Measurements from ENCODE around the gene ADM5. TPM values are rescaled to one million over a fixed set of nuclear protein-coding genes. Genes with fewer than 3 reads are reported as not detected.

The ADM5 gene, protein sequence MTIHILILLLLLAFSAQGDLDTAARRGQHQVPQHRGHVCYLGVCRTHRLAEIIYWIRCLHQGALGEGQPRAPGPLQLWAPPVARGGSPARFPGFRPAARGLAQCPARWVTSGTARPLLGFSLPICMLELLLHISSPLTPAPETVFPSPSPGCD
- total RNA-seq, result 1 to 10 TPM in 7 of 8 experiments, under 1 TPM in 1; 0.66 to 5.2 (median 2.1) TPM

DNA sequence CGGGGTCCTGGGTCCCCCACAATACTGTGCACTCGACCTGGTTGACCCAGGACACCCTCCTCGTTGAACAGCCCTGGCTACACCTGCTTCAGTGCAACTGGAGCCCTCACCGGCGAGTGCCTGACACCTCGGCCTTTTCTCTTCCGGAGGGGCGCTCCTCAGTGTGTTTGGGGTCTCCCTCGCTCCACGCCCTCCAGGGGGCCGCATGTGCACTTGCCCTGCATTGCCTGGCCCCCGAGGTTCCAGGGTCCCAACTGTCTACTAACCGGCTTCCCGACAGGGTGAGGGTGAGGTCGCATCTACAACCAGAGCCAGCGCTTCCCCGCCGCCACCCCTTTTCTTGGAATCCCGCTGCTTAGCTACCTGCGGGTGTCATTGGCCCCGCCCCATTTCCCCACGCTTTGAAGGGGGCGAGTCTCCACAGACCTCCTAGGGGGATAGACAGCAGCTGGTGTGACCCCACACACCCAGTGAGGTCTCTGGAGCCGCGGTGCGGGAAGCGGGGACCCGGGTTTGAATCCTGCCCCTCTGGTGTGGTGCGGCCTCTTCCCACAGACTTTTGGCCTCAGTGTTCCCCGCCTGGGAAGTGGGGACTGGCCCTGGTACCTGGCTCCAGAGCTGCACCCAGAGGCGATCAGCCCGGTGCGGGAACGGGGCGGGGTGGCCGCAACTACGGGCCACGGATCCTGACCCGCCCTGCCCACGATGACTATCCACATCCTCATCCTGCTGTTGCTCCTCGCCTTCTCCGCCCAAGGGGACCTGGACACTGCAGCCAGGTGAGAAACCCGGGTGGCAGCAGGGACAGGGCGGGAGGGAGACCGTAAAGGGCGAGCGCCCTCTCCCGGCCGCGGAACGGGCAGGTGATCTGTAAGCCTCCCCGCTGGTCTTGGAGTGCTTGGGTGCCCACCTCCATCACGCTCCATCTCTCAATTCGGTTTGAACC, at the start of gene ADM5:
Gene ADM5 (plus strand): TSS at position 462 of the 946 bp plus-strand sequence. CDS start 244 bp downstream, at position 706.
- in situ Hi-C loops (cut with MboI; ENCODE audit: low pct_unique_long_range_greater_than_20kb in 2 of 9, low sequenced_read_pairs in 9 of 9, unreplicated experiment in 9 of 9), result no loop called here
- Histone ChIP-seq H3K27ac (peak within 1 kb of the TSS; percentile 92 to 98), H3K4me1 (replicated peaks in 1 of 2) (peaks cover 16 to 20% of the 10 kb centered on the region in 2 donors), H3K4me3 (peak within 1 kb of the TSS; percentile 48 to 55 (median 51))
- peak; percentile 8 to 37 (median 22) for ATAC-seq (replicated peaks in 6 of 8)
- WGBS, 10 experiments, result 13 to 48% (median 31%) methylated on average over 2 to 16 of the region's 54 CpGs; no CpG with 5 or more reads in 6 of the 10 experiments

DNA sequence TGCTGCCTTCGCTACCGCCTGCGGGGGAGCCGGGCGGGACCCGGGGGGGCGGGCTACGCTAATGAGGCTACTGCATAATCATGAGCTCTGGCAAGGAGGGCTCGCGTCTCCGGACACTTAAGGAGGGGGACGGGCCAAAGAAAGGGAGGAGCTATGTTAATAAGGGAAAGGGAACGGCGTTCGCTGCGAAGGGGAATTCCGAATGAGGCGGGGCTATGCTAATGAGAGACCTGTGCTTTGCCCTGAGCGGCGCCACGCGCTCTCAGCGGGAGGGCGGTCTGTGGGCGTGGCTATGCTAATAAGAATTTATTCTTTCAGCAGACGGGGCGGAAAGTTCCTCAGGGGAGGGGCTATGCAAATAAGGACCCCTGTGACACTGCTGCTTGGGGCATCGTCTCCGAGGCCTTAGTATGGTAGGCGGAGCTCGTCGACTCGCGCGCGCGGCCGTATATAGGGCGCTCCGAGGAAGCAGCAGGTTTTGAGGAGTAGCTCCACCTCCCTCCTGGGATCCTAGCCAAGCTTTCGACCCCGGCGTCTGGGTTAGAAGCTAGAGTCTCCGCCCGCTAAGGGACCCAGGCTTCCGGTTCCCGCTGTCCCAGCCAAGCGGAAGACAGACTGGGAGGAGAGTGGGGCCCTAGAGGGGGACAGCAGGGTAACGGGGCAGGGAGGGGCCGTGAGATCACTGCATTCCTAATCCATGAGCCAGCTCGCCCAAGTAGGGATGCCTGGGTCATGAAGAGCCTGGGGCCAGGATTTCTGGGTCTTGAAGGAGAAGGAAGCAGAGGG, 49.1 kb upstream of the ADM5 start, which contains the start of gene RRAS:
Gene RRAS (minus strand): TSS at position 31 of the 786 bp plus-strand sequence. CDS start 45 bp downstream, outside the sequence.
- ATAC-seq (replicated peaks in 6 of 8), result peak; percentile 54 to 79 (median 76)
- 0 to 10% (median 0%) methylated on average over 2 to 17 of the region's 51 CpGs; no CpG with 5 or more reads in 5 of the 10 experiments for WGBS, 10 experiments
- Histone ChIP-seq H3K4me3 (peak within 1 kb of the TSS; percentile 27 to 42 (median 39)), H3K4me1 (replicated peaks in 1 of 2) (peaks cover 33% of the 10 kb centered on the region in 2 donors), H3K27ac (peak within 1 kb of the TSS; percentile 82 to 98)
- in situ Hi-C loops (cut with MboI; ENCODE audit: low pct_unique_long_range_greater_than_20kb in 2 of 9, low sequenced_read_pairs in 9 of 9, unreplicated experiment in 9 of 9), result no loop called here

DNA sequence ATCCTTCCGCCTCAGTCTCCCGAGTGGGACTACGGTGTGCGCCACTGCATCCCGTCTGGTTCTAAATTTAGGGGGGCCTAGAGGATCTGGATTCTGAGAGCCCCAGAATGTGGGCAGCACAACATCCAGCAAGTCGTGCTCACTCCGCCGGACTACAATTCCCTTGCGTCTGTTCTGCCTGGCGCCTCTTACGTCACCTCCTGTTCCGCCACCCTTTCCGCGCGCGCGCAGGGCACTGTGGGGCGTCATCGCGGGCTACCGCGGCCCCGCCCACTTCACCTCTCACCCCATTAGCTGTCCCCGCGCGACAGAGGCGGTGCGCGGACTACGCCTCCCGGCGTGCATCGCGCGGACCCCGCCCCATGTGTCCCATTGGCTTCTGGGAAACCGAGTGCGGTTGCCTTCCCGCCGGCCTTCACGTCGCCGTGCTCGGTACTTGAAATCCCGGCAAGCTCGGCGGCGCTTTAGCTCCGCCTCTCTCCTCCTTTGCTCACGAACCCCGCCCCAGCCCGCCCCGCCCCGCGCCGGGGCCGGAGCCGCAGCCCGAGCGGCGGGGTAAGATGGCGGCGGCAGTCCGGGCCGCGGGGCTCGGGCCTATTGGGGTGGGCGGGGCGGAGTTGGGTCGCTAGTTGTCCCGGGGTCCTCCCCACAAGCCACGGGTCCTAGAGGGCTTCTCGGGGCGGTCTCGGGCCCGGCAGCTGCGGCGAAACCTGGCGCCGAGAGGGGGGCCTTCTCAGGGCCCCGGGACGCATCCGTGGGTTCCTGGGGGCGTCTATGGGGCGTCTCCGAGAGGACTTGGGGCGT, 47.5 kb upstream of the ADM5 start, which contains the start of gene SCAF1:
Gene SCAF1 (plus strand): TSS at position 522 of the 804 bp plus-strand sequence. CDS start 2,818 bp downstream, outside the sequence.
- Histone ChIP-seq H3K27ac (peak within 1 kb of the TSS; percentile 85 to 98), H3K4me1 (replicated peaks in 1 of 2) (peaks cover 19 to 24% of the 10 kb centered on the region in 2 donors), H3K4me3 (peak within 1 kb of the TSS; percentile 73 to 95 (median 87))
- peak; percentile 30 to 64 (median 54) for ATAC-seq (replicated peaks in 6 of 8)
- in situ Hi-C loops (cut with MboI; ENCODE audit: low pct_unique_long_range_greater_than_20kb in 2 of 9, low sequenced_read_pairs in 9 of 9, unreplicated experiment in 9 of 9), result no loop called here
- WGBS, 10 experiments, result 0 to 1% (median 0%) methylated on average over 3 to 15 of the region's 87 CpGs; no CpG with 5 or more reads in 4 of the 10 experiments

DNA sequence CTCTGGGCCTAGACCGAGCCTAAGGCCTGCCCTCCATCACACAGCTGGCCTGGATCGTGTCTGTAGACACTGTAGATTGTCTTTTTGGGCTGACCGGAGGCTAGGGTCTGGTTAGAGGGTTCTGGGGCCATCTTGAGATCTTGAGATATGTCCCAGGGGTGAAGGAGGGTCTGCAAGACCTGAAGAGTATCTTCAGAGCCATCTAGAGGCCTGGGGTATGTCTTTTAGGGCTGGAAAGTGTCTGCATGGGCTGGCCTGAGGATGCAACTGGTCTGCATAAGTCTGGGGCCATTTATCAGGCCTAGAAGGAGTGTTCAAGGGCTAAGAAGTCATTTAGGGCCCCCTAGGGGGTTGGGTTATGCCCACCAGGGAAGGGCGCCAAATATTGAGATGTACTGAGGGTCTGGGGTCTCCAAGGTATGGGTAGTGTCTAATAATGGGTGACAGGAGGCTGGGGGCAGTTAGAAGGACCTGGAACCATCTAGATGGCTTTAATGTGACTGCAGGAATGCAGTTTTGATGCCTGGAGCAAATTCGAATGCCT, 46.8 kb upstream of the ADM5 start:
- Histone ChIP-seq H3K4me1 (replicated peaks in 1 of 2) (peaks cover 19 to 22% of the 10 kb centered on the region in 2 donors), H3K4me3 (peak overlapping the region; percentile 73 to 95 (median 87)), H3K27ac (peak overlapping the region; percentile 85 to 97)
- in situ Hi-C loops (cut with MboI; ENCODE audit: low pct_unique_long_range_greater_than_20kb in 2 of 9, low sequenced_read_pairs in 9 of 9, unreplicated experiment in 9 of 9), result no loop called here
- no peak for ATAC-seq (replicated peaks in 6 of 8)
- 0 to 17% (median 2%) methylated on average over 1 to 3 of the region's 5 CpGs; no CpG with 5 or more reads in 2 of the 10 experiments for WGBS, 10 experiments

DNA sequence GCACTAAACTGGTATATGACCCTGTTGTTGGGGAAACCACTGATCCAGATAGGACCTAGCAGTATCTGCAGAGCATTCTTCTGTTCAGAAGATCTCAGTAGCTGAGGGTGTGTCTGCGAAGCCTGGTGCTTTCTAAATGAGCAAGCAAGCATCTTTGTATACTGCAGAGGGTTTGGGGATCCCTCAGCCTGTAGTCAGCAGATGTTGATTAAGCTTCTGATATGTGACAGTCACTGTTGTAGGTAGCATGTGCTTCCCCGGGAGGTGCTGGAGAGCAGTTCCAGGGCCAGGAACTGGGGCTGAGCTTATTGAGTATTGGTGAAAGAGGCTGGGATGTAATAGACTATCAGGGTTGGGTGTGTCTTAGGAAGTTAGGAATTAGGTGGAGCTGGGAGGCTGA, 45.9 kb upstream of the ADM5 start:
- in situ Hi-C loops (cut with MboI; ENCODE audit: low pct_unique_long_range_greater_than_20kb in 2 of 9, low sequenced_read_pairs in 9 of 9, unreplicated experiment in 9 of 9), result no loop called here
- ATAC-seq (replicated peaks in 6 of 8), result no peak
- 40 to 100% (median 83%) methylated on average over 1 to 2 of the region's 2 CpGs; no CpG with 5 or more reads in 1 of the 10 experiments for WGBS, 10 experiments
- H3K4me1 ChIP-seq (replicated peaks in 1 of 2), result peaks cover 15 to 17% of the 10 kb centered on the region in 2 donors
- H3K27ac ChIP-seq, result no peak overlapping the region
- H3K4me3 ChIP-seq, result peak overlapping the region in 1 of 5 donors; percentile 78

DNA sequence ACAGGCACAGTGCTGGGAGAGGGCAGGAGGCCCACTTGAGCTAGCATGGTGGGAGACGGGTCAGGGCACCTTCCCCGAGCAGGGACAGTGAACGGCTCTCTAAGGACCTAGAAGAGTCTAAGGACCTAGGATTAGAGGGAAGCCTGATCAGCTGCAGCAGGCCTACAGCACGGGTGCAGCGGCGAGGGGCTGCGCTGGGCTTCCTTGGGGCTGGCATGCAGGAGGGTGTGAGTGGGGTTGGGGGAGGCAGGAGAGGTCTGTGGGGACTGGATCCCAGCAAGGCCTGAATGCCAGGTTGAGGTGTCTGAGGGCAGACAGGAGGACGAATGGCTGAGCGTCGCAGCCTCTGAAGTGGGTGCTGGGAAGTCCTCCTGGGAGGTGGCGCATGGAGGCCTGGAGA, 43.8 kb upstream of the ADM5 start:
- in situ Hi-C loops (cut with MboI; ENCODE audit: low pct_unique_long_range_greater_than_20kb in 2 of 9, low sequenced_read_pairs in 9 of 9, unreplicated experiment in 9 of 9), result no loop called here

DNA sequence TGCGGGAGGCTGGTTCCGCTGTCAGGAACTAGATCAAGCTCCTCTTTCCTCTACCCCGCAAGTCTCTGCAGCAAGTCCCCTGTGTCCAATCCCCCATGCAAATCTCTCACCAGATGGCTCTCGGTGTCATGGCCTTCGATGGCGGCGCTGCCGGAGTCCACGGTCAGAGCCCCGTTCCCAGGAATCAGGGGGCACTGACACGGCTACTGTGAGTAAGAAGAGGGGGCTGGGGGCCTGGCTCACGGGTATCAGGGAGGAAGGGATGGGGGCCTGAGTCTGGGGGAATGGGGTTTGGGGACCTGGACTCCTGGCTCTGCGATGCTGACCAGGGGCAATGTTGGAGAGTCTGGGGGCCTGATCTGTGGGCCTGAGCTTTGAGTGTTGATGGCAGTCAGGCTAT, 43.4 kb upstream of the ADM5 start:
- ATAC-seq (replicated peaks in 6 of 8), result no peak
- H3K27ac ChIP-seq, result no peak overlapping the region
- in situ Hi-C loops (cut with MboI; ENCODE audit: low pct_unique_long_range_greater_than_20kb in 2 of 9, low sequenced_read_pairs in 9 of 9, unreplicated experiment in 9 of 9), result no loop called here
- no CpG with 5 or more reads among the region's 13 CpGs for WGBS, 10 experiments
- peaks cover 11 to 13% of the 10 kb centered on the region in 2 donors for H3K4me1 ChIP-seq (replicated peaks in 1 of 2)
- H3K4me3 ChIP-seq, result no peak overlapping the region

More for the DNA sequence above, 43.8 kb upstream of the ADM5 start:
- Histone ChIP-seq H3K27ac (no peak overlapping the region), H3K4me3 (no peak overlapping the region), H3K4me1 (replicated peaks in 1 of 2) (peaks cover 11 to 16% of the 10 kb centered on the region in 2 donors)
- no peak for ATAC-seq (replicated peaks in 6 of 8)
- WGBS, 10 experiments, result 80% methylated on average over 1 of the region's 11 CpGs; no CpG with 5 or more reads in 9 of the 10 experiments

DNA sequence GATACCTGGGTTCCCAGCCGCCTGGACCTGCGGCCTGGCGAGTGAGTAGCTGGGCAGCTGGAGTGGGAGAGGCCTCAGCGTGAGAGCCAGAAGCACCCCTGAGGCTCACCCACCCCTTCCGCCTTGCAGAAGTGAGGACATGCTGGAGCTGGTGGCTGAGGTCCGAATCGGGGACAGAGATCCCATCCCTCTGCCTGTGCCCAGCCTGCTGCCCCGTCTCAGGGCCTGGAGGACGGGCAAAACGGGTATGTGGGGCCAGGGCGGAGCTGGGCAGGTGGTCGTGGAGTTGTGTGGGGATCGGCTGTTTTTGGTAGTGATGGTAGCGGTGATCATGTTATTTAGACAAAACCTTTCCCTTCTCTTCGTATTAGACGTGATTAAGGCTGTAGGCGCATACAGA, 42.8 kb upstream of the ADM5 start:
- Histone ChIP-seq H3K27ac (no peak overlapping the region), H3K4me1 (replicated peaks in 1 of 2) (peaks cover 6 to 9% of the 10 kb centered on the region in 2 donors), H3K4me3 (no peak overlapping the region)
- in situ Hi-C loops (cut with MboI; ENCODE audit: low pct_unique_long_range_greater_than_20kb in 2 of 9, low sequenced_read_pairs in 9 of 9, unreplicated experiment in 9 of 9), result no loop called here
- ATAC-seq (replicated peaks in 6 of 8), result no peak
- WGBS, 10 experiments, result 53 to 100% (median 87%) methylated on average over 1 to 7 of the region's 17 CpGs; no CpG with 5 or more reads in 3 of the 10 experiments

DNA sequence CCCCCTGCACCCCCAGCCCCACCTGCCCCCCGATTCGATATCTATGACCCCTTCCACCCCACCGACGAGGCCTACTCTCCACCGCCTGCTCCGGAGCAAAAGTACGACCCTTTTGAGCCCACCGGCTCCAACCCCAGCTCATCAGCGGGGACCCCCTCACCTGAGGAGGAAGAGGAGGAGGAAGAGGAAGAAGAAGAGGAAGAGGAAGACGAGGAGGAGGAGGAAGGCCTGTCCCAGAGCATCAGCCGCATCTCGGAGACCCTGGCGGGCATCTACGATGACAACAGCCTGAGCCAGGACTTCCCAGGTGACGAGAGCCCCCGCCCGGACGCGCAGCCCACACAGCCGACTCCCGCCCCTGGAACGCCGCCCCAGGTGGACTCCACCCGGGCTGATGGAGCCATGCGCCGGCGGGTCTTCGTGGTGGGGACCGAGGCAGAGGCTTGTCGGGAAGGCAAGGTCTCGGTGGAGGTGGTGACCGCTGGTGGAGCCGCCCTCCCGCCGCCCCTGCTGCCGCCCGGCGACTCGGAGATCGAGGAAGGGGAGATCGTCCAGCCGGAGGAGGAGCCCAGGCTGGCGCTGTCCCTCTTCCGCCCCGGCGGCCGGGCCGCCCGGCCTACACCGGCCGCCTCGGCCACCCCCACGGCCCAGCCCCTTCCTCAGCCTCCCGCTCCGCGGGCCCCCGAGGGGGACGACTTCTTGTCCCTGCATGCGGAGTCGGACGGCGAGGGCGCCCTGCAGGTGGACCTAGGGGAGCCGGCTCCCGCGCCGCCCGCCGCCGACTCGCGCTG, 38.2 kb upstream of the ADM5 start:
- no peak overlapping the region for H3K4me3 ChIP-seq
- ATAC-seq (replicated peaks in 6 of 8), result peak in 3 of 8 experiments; percentile 8 to 15 (median 11)
- no peak overlapping the region for H3K27ac ChIP-seq
- WGBS, 10 experiments, result 89 to 100% methylated on average over 5 to 9 of the region's 72 CpGs; no CpG with 5 or more reads in 8 of the 10 experiments
- in situ Hi-C loops (cut with MboI; ENCODE audit: low pct_unique_long_range_greater_than_20kb in 2 of 9, low sequenced_read_pairs in 9 of 9, unreplicated experiment in 9 of 9), result no loop called here
- H3K4me1 ChIP-seq (replicated peaks in 1 of 2), result no peaks in the 10 kb centered on the region

DNA sequence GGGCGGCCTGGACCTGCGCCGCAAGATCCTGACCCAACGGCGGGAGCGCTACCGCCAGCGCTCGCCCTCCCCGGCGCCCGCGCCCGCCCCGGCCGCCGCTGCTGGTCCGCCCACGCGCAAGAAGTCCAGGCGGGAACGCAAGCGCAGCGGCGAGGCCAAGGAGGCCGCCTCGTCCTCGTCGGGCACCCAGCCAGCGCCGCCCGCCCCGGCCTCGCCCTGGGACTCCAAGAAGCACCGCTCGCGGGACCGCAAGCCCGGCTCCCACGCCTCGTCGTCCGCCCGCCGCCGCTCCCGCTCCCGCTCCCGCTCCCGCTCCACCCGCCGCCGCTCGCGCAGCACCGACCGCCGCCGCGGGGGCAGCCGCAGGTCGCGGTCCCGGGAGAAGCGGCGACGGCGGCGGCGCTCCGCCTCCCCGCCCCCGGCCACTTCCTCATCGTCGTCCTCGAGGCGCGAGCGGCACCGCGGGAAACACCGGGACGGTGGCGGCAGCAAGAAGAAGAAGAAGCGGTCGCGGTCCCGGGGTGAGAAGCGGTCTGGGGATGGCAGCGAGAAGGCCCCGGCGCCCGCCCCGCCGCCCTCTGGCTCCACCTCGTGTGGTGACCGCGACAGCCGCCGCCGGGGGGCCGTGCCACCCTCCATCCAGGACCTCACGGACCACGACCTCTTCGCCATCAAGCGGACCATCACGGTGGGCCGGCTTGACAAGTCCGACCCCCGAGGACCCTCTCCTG, 37.4 kb upstream of the ADM5 start:
- H3K27ac ChIP-seq, result no peak overlapping the region
- no peak overlapping the region for H3K4me3 ChIP-seq
- 80 to 100% (median 97%) methylated on average over 1 to 20 of the region's 110 CpGs; no CpG with 5 or more reads in 5 of the 10 experiments for WGBS, 10 experiments
- H3K4me1 ChIP-seq (replicated peaks in 1 of 2), result peaks cover 0 to 4% of the 10 kb centered on the region in 2 donors
- ATAC-seq (replicated peaks in 6 of 8), result peak in 1 of 8 experiments; percentile 3
- in situ Hi-C loops (cut with MboI; ENCODE audit: low pct_unique_long_range_greater_than_20kb in 2 of 9, low sequenced_read_pairs in 9 of 9, unreplicated experiment in 9 of 9), result no loop called here

Data from motor neuron (in vitro differentiated cells).